Cardiac muscle cell (in vitro differentiated cells and primary cell): ENCODE measurements around the gene B4GALNT1. TPM values are rescaled to one million over a fixed set of nuclear protein-coding genes. Genes with fewer than 3 reads are reported as not detected.

Experiments
- DNase-seq, 2 donors: peaks; one replicate each; pipeline versions ENCODE4 v3.0.0 to v3.0.0-alpha.2; 2010 to 2017; ENCODE audit warnings: low read depth in 1 of 2, low spot score in 1 of 2
- H3K27ac ChIP-seq: fragments of 200-600 bp; sonication (generic); 2 replicates; pipeline ENCODE4 v1.5.1; 2016
- H3K27me3 ChIP-seq: fragments of 200-600 bp; sonication (generic); 2 replicates; pipeline ENCODE4 v1.6.0; 2016; ENCODE audit warnings: control low read depth
- H3K36me3 ChIP-seq: fragments of 200-600 bp; sonication (generic); 2 replicates; pipeline ENCODE4 v1.5.1; 2016; ENCODE audit warnings: control low read depth
- H3K4me1 ChIP-seq: fragments of 200-600 bp; sonication (generic); 2 replicates; pipeline ENCODE4 v1.8.1; 2017; ENCODE audit warnings: low read depth, mild to moderate bottlenecking, mixed run types
- H3K4me3 ChIP-seq: fragments of 200-600 bp; sonication (generic); 2 replicates; pipeline ENCODE4 v1.5.1; 2016; ENCODE audit warnings: mild to moderate bottlenecking
- H3K9me3 ChIP-seq: fragments of 200-600 bp; sonication (generic); 2 replicates; pipeline ENCODE4 v1.5.1; 2017; ENCODE audit warnings: low read depth, mild to moderate bottlenecking, control low read depth
- polyA plus RNA-seq: library from polyadenylated mRNA; unstranded; fragments of >200 nt; fragmentation: Nextera tagmentation; extraction: Ambion mirVana; gene quantifications from 2 replicates; pipeline ENCODE4 v1.2.1, GENCODE V29; 2016
- total RNA-seq: library from RNA; depleted of rRNA; stranded (reverse); fragments of >200 nt; gene quantifications from 2 replicates; pipeline ENCODE4 v1.2.3, GENCODE V29; 2016
- TF ChIP-seq, protein P1 (sequence below): IDR thresholded peaks from 2 replicates; pipeline ENCODE4 v1.5.1; 2012; ENCODE audit warnings: low read depth, mild to moderate bottlenecking, low read length

The B4GALNT1 gene
- total and polyA plus RNA-seq, 2 experiments from 2014 or later = 0.29 TPM; not detected in 1

DNA sequence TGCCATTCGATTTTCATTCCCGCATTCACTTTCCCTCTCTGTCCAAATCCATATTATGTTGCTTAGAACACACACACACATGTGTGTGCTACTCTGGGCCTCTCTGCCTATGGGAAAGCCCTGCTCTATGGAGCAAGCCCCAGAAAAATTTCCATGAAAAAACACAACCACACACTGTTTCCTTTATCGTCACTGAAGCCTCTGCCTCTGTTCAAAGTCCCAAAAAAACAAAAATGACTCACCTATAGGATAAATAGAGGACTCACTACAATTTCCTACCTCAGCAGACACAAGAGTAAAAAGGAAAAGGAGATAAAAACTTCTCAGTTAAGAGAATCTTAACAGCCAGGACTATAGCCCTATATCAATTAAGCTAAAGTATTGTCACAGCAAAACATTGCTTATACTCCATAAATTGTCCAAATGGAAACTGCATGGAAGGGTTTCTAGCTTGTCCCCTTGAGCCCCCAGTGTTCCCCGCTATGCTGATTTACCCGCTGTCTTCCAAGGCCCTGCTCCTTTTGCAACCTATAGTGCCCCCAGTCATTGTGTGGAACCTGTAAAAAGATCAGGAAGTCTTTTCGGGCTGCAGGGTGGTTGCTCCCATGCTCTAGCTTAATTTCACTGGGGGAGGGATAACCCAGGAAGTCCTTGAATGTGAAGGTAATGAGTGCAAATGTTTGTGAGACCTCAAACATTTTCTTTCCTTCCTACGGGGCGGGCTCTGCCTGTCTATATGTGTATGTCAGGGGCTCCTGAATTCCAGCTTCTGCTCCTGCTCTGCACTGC is 53.1 kb downstream of the B4GALNT1 start:
- Histone ChIP-seq H3K36me3 (no peaks in the 10 kb centered on the region), H3K4me1 (no peaks in the 10 kb centered on the region), H3K27ac (no peak overlapping the region), H3K9me3 (no peaks in the 10 kb centered on the region), H3K27me3 (peaks cover 8% of the 10 kb centered on the region), H3K4me3 (no peak overlapping the region)
- TF ChIP-seq, protein P1, sequence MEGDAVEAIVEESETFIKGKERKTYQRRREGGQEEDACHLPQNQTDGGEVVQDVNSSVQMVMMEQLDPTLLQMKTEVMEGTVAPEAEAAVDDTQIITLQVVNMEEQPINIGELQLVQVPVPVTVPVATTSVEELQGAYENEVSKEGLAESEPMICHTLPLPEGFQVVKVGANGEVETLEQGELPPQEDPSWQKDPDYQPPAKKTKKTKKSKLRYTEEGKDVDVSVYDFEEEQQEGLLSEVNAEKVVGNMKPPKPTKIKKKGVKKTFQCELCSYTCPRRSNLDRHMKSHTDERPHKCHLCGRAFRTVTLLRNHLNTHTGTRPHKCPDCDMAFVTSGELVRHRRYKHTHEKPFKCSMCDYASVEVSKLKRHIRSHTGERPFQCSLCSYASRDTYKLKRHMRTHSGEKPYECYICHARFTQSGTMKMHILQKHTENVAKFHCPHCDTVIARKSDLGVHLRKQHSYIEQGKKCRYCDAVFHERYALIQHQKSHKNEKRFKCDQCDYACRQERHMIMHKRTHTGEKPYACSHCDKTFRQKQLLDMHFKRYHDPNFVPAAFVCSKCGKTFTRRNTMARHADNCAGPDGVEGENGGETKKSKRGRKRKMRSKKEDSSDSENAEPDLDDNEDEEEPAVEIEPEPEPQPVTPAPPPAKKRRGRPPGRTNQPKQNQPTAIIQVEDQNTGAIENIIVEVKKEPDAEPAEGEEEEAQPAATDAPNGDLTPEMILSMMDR = no peak
- no peak for DNase-seq

GRCh38 chr12:57579011-57579410 is 54.0 kb downstream of the B4GALNT1 start:
- H3K27me3 ChIP-seq = no peaks in the 10 kb centered on the region
- no peaks in the 10 kb centered on the region for H3K4me1 ChIP-seq
- no peak for DNase-seq
- H3K4me3 ChIP-seq = no peak overlapping the region
- no peak overlapping the region for H3K27ac ChIP-seq
- TF ChIP-seq, protein P1 = no peak
- no peaks in the 10 kb centered on the region for H3K9me3 ChIP-seq
- no peaks in the 10 kb centered on the region for H3K36me3 ChIP-seq

- no peak for DNase-seq
- Histone ChIP-seq H3K4me3 (no peak overlapping the region), H3K4me1 (no peaks in the 10 kb centered on the region), H3K9me3 (no peaks in the 10 kb centered on the region), H3K36me3 (no peaks in the 10 kb centered on the region), H3K27me3 (no peaks in the 10 kb centered on the region), H3K27ac (no peak overlapping the region)
- TF ChIP-seq, protein P1 = no peak
These were observed 54.8 kb downstream of the B4GALNT1 start for GRCh38 chr12:57577981-57578758.

- no peaks in the 10 kb centered on the region for H3K9me3 ChIP-seq
- H3K27ac ChIP-seq = no peak overlapping the region
- no peak for DNase-seq
- no peaks in the 10 kb centered on the region for H3K4me1 ChIP-seq
- H3K36me3 ChIP-seq = no peaks in the 10 kb centered on the region
- H3K27me3 ChIP-seq = no peaks in the 10 kb centered on the region
- TF ChIP-seq, protein P1 = no peak
- H3K4me3 ChIP-seq = no peak overlapping the region
These were observed 56.3 kb downstream of the B4GALNT1 start for GRCh38 chr12:57576613-57577160.

Other genes starting within 250 kb of the B4GALNT1 start
- 27.4 and 59.9 TPM in 2 replicates for gene R3HDM2, start 202.2 kb downstream of the B4GALNT1 start, total RNA-seq
- 23.3 and 41.8 TPM in 2 replicates for gene R3HDM2, start 202.2 kb downstream of the B4GALNT1 start, polyA plus RNA-seq
- 0.21 TPM in 1 of 2 replicates, not detected in the other for gene INHBC, start 198.4 kb downstream of the B4GALNT1 start, total RNA-seq
- 0.11 TPM in 1 of 2 replicates, not detected in the other for gene INHBC, start 198.4 kb downstream of the B4GALNT1 start, polyA plus RNA-seq
- gene INHBE, start 177.9 kb downstream of the B4GALNT1 start, total RNA-seq = 0.25 and 0.74 TPM in 2 replicates
- 0.23 TPM in 1 of 2 replicates, not detected in the other for gene INHBE, start 177.9 kb downstream of the B4GALNT1 start, polyA plus RNA-seq
- gene GLI1, start 173.4 kb downstream of the B4GALNT1 start, total RNA-seq = 0.67 and 7.3 TPM in 2 replicates
- gene GLI1, start 173.4 kb downstream of the B4GALNT1 start, polyA plus RNA-seq = 0.79 TPM in 1 of 2 replicates, not detected in the other
- 0.07 and 2.3 TPM in 2 replicates for gene ARHGAP9, start 153.3 kb downstream of the B4GALNT1 start, total RNA-seq
- gene ARHGAP9, start 153.3 kb downstream of the B4GALNT1 start, polyA plus RNA-seq = 0.61 TPM in 1 of 2 replicates, not detected in the other
- gene MARS1, start 145.1 kb downstream of the B4GALNT1 start, total RNA-seq = 76.7 and 333 TPM in 2 replicates
- gene MARS1, start 145.1 kb downstream of the B4GALNT1 start, polyA plus RNA-seq = 153 and 190 TPM in 2 replicates
- gene DDIT3, start 112.7 kb downstream of the B4GALNT1 start, total RNA-seq = 30.2 and 44.2 TPM in 2 replicates
- gene DDIT3, start 112.7 kb downstream of the B4GALNT1 start, polyA plus RNA-seq = 33.8 and 51.3 TPM in 2 replicates
- gene MBD6, start 110.4 kb downstream of the B4GALNT1 start, total RNA-seq = 13.8 and 14.1 TPM in 2 replicates
- gene MBD6, start 110.4 kb downstream of the B4GALNT1 start, polyA plus RNA-seq = 22.8 and 36.9 TPM in 2 replicates
- gene DCTN2, start 86.0 kb downstream of the B4GALNT1 start, total RNA-seq = 210 and 230 TPM in 2 replicates
- 156 and 157 TPM in 2 replicates for gene DCTN2, start 86.0 kb downstream of the B4GALNT1 start, polyA plus RNA-seq
- gene KIF5A, start 83.2 kb downstream of the B4GALNT1 start, total RNA-seq = 0.36 and 0.49 TPM in 2 replicates
- 0.05 and 0.11 TPM in 2 replicates for gene KIF5A, start 83.2 kb downstream of the B4GALNT1 start, polyA plus RNA-seq
- 15.1 and 23.5 TPM in 2 replicates for gene PIP4K2C, start 42.0 kb downstream of the B4GALNT1 start, total RNA-seq
- 20.4 and 25.5 TPM in 2 replicates for gene PIP4K2C, start 42.0 kb downstream of the B4GALNT1 start, polyA plus RNA-seq
- 52.1 and 59.0 TPM in 2 replicates for gene DTX3, start 28.4 kb downstream of the B4GALNT1 start, total RNA-seq
- gene DTX3, start 28.4 kb downstream of the B4GALNT1 start, polyA plus RNA-seq = 44.5 and 46.6 TPM in 2 replicates
- 22.3 and 38.6 TPM in 2 replicates for gene ARHGEF25, start 21.8 kb downstream of the B4GALNT1 start, total RNA-seq
- gene ARHGEF25, start 21.8 kb downstream of the B4GALNT1 start, polyA plus RNA-seq = 2.0 and 3.5 TPM in 2 replicates
- 182 and 202 TPM in 2 replicates for gene OS9, start 60.9 kb upstream of the B4GALNT1 start, total RNA-seq
- gene OS9, start 60.9 kb upstream of the B4GALNT1 start, polyA plus RNA-seq = 122 and 134 TPM in 2 replicates
- 0.33 and 0.49 TPM in 2 replicates for gene AGAP2, start 105.5 kb upstream of the B4GALNT1 start, total RNA-seq
- 0.05 and 0.10 TPM in 2 replicates for gene AGAP2, start 105.5 kb upstream of the B4GALNT1 start, polyA plus RNA-seq
- gene TSPAN31, start 111.8 kb upstream of the B4GALNT1 start, total RNA-seq = 41.7 and 65.9 TPM in 2 replicates
- 66.3 and 73.4 TPM in 2 replicates for gene TSPAN31, start 111.8 kb upstream of the B4GALNT1 start, polyA plus RNA-seq
- 75.8 and 137 TPM in 2 replicates for gene CDK4, start 119.1 kb upstream of the B4GALNT1 start, total RNA-seq
- 160 and 172 TPM in 2 replicates for gene CDK4, start 119.1 kb upstream of the B4GALNT1 start, polyA plus RNA-seq
- 21.9 and 23.3 TPM in 2 replicates for gene MARCHF9, start 121.9 kb upstream of the B4GALNT1 start, total RNA-seq
- 9.0 and 11.7 TPM in 2 replicates for gene MARCHF9, start 121.9 kb upstream of the B4GALNT1 start, polyA plus RNA-seq
- 0.07 and 1.3 TPM in 2 replicates for gene CYP27B1, start 133.9 kb upstream of the B4GALNT1 start, total RNA-seq
- 0.33 TPM in 1 of 2 replicates, not detected in the other for gene CYP27B1, start 133.9 kb upstream of the B4GALNT1 start, polyA plus RNA-seq
- gene METTL1, start 138.9 kb upstream of the B4GALNT1 start, total RNA-seq = 8.1 and 11.9 TPM in 2 replicates
- 20.0 and 21.6 TPM in 2 replicates for gene METTL1, start 138.9 kb upstream of the B4GALNT1 start, polyA plus RNA-seq
- 2.2 and 4.8 TPM in 2 replicates for gene EEF1AKMT3, start 139.4 kb upstream of the B4GALNT1 start, total RNA-seq
- gene EEF1AKMT3, start 139.4 kb upstream of the B4GALNT1 start, polyA plus RNA-seq = 3.7 and 3.9 TPM in 2 replicates
- 22.6 and 34.4 TPM in 2 replicates for gene TSFM, start 149.6 kb upstream of the B4GALNT1 start, total RNA-seq
- gene TSFM, start 149.6 kb upstream of the B4GALNT1 start, polyA plus RNA-seq = 59.6 and 66.7 TPM in 2 replicates
- gene AVIL, start 185.5 kb upstream of the B4GALNT1 start, total RNA-seq = 1.6 TPM in 2 replicates
- 1.7 and 2.9 TPM in 2 replicates for gene AVIL, start 185.5 kb upstream of the B4GALNT1 start, polyA plus RNA-seq
- 103 and 105 TPM in 2 replicates for gene CTDSP2, start 213.5 kb upstream of the B4GALNT1 start, total RNA-seq
- gene CTDSP2, start 213.5 kb upstream of the B4GALNT1 start, polyA plus RNA-seq = 82.9 and 108 TPM in 2 replicates